Measurements from ENCODE around the gene CTNNBL1.

CTNNBL1 gene

DNA sequence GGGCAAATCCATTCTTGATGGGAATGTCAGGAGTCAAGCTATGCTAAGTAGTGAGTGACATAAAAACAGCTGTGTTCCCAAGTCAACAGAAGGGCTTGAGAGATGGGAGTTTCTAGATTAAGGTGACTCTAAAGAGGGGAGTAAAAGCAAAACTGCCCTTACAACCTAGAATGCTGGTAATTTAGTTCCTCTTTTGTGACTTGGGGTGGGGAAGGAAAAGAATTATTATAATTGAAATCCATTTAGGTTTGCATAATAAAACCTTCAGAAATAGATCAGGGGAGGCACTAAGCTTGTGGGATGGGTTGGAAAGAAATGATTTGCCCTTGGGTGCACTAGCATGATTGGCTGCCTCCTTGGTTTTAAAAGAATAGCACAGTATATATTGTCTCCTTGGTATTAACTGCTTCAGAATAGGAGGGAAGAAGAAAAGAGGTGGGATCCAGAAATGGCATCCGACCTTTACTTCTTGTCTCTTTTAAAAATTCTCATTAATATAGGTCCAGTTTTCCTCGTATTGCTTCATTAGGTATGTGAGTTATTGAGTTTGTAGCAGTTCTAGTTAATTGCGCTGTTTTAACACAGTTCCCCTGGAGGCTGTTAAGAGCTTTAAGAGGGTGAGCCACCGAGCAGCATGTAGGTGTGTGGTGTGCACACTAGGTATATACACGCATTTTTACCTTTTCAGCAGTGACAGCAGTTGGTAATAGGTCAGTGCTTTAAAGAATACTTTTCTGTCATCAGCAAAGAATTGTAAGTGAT, 113.8 kb downstream of the CTNNBL1 start:
- TF ChIP-seq, protein P1, sequence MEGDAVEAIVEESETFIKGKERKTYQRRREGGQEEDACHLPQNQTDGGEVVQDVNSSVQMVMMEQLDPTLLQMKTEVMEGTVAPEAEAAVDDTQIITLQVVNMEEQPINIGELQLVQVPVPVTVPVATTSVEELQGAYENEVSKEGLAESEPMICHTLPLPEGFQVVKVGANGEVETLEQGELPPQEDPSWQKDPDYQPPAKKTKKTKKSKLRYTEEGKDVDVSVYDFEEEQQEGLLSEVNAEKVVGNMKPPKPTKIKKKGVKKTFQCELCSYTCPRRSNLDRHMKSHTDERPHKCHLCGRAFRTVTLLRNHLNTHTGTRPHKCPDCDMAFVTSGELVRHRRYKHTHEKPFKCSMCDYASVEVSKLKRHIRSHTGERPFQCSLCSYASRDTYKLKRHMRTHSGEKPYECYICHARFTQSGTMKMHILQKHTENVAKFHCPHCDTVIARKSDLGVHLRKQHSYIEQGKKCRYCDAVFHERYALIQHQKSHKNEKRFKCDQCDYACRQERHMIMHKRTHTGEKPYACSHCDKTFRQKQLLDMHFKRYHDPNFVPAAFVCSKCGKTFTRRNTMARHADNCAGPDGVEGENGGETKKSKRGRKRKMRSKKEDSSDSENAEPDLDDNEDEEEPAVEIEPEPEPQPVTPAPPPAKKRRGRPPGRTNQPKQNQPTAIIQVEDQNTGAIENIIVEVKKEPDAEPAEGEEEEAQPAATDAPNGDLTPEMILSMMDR (IDR thresholded peaks at IDR 0.05), result no peak
- no peak for TF ChIP-seq ZFX (IDR thresholded peaks at IDR 0.05; ENCODE audit: borderline replicate concordance)
- no peak overlapping the region for H3K27ac ChIP-seq

DNA sequence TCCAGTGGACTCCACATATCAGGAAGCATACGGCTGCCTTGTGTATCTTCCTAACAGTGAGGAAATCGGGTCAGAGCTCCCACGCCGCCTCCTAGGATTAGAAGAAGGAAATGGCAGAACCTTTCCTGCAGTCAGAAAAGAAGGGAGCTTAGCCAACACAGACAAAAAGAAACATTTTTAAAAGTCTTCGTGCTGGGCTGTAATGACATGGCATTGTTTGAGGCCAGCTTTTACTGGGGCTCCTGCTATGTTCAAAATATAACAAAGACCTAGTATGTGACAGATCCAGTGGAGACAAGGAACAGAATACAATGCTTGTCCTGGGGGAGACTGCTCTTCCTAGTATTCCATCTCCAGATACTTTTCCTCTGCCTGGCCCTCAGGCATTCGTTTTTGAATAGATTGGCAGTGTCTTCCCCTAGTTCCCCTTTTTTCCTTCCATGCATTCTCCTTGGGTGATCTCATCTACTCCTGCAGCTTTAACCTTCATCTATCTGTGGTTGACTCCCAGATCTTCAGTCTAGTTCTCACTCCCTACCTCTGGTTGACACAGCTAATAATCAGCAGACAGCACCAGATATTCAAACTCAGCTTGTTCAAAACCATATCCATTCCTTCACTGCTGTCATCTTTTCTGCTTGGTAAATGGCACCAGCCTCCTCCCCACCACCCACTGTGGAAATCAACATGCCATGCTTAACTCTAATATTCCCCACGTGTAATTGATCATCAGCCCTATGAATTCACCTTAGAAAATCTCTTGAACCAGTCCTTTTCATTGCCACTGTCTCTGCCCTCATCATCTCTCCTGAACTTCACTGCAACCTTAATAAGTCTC, 114.6 kb downstream of the CTNNBL1 start:
- no peak overlapping the region for H3K27ac ChIP-seq

DNA sequence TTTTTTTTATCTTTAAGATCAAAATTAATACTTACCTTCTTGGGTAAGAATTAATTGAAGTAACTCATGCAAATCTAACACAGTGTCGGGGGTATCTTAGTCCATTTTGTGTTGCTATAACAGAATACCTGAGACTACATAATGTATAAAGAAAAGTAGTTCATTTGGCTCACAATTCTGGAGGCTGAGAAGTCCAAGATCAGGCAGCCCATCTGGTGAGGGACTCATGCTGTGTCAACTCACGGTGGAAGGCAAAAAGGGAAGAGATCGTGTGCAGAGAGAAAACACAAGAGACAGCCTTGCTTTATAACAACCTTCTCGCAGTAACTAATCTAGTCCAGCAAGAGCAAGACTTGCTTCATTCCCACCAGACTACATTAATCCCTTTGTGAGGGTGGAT, 116.2 kb downstream of the CTNNBL1 start:
- TF ChIP-seq, protein P1 (IDR thresholded peaks at IDR 0.05), result no peak
- TF ChIP-seq ZFX (IDR thresholded peaks at IDR 0.05; ENCODE audit: borderline replicate concordance), result no peak
- no peak overlapping the region for H3K27ac ChIP-seq

More for the DNA sequence above, 114.6 kb downstream of the CTNNBL1 start:
- TF ChIP-seq, protein P1 (IDR thresholded peaks at IDR 0.05), result no peak
- TF ChIP-seq ZFX (IDR thresholded peaks at IDR 0.05; ENCODE audit: borderline replicate concordance), result no peak

DNA sequence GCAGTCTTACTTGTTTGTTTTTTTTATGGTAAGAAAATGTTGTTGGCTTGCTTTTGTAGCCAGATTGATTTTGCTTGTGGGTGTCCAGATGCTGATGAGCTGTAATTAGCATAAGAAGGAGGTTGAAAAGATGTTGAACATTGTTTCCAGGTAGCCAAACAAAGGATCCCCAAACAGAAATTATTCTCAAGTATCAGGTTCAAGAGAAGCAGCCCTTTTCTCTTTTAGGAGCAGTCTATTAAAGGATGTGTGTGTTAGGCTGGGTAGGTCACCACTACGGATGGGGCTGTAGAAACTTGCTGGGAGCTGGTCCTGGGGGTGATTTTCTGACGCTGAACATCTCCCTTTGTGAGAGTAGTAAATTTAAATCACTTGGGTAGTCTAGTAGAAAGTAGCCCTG, 122.2 kb downstream of the CTNNBL1 start:
- no peak overlapping the region for H3K27ac ChIP-seq
- TF ChIP-seq, protein P1 (IDR thresholded peaks at IDR 0.05), result no peak
- no peak for TF ChIP-seq ZFX (IDR thresholded peaks at IDR 0.05; ENCODE audit: borderline replicate concordance)

DNA sequence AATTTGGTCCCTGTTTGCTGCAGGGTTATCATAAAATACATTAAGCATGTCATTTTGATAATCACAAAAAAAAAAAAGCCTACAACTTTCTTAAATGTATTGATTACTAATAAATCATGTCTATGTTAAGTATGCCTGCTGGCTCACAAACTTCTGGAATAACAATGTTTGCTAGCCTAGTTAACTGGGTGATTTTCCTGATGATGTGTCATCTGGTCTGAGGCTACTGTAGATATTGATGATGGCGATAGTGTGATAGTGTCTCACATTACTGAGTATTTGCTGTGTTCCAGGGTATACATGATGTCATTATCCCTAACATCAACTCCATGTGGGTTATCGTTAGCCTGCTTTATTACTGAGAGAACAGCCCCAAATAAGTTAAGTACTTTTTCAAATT, 122.9 kb downstream of the CTNNBL1 start:
- TF ChIP-seq ZFX (IDR thresholded peaks at IDR 0.05; ENCODE audit: borderline replicate concordance), result no peak
- TF ChIP-seq, protein P1 (IDR thresholded peaks at IDR 0.05), result no peak
- no peak overlapping the region for H3K27ac ChIP-seq

DNA sequence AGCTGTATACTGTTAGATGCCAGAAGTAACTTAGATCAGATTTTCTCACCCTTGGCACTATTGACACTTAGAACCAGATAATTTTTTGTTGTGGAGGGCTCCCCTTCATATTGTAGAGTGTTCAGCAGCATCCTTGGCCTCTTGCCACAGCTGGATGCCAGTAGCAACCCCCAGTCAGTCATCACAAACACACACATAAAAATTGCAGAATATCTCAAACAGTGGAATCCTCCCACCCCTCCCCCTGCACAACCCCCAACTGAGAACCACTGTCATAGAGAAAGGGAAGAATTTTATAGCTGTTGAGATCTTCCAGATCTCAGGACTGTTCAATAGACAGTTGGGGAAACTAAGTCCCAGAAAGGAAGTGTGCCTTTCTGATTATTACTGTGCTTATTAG, 127.9 kb downstream of the CTNNBL1 start:
- TF ChIP-seq, protein P1 (IDR thresholded peaks at IDR 0.05), result no peak
- no peak for TF ChIP-seq ZFX (IDR thresholded peaks at IDR 0.05; ENCODE audit: borderline replicate concordance)
- H3K27ac ChIP-seq, result no peak overlapping the region

DNA sequence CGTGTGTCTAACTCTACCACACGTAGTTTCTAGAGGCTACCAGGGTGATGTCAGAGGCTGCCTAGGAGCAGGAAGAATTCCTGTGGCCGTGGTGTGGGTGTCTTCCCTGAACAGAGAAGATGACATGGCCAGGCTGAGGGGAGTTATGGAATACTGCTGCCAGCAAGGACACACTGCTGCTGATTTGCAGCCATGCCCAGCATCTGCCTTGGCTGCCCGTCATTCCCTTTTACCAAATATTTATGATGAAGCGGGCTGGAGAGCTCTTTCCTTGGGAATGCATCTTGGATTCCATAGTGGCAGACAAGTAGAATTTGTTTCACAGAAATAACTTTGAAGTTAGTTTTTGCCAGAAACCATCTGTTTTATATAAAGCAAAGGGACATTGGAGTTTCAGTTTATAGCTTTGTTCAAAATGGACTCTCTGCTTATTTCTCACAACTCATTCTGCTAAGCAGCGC, 128.3 kb downstream of the CTNNBL1 start:
- H3K27ac ChIP-seq, result no peak overlapping the region
- no peak for TF ChIP-seq ZFX (IDR thresholded peaks at IDR 0.05; ENCODE audit: borderline replicate concordance)
- TF ChIP-seq, protein P1 (IDR thresholded peaks at IDR 0.05), result no peak
